Endothelial cell of umbilical vein (primary cell): Measurements from ENCODE around the gene ELANE. TPM values are rescaled to one million over a fixed set of nuclear protein-coding genes. Genes with fewer than 3 reads are reported as not detected.

ENCODE experiments used
- BruUV-seq: library from RNA; stranded (reverse); fragments of 400-500 nt; replicated peaks from 2 replicates; lab custom pipeline; 2021; lab: Mats Ljungman, UMichigan
- CTCF ChIA-PET: fragments of 300-600, 350-600 bp; sonication (Branson Sonifier 250); formaldehyde crosslinking; loops from one replicate; lab custom pipeline; 2021; ENCODE audit warnings: antibody characterized with exemption, inconsistent platforms; lab: Charles Lee
- POLR2A ChIA-PET: fragments of 300-600, 350-600 bp; sonication (Branson Sonifier 250); formaldehyde crosslinking; loops from one replicate; lab custom pipeline; 2021; ENCODE audit warnings: antibody characterized with exemption, inconsistent platforms; lab: Charles Lee
- DNase-seq: peaks from one replicate; pipeline ENCODE4 v3.0.0-alpha.2; 2011; ENCODE audit warnings: low read depth, low spot score
- FAIRE-seq: peaks from 2 replicates; lab custom pipeline; 2011; peaks lifted over from hg19 to GRCh38; lab: Jason Lieb, UNC
- H2AFZ ChIP-seq: 2 replicates; pipeline ENCODE4 v1.6.0; 2012; ENCODE audit warnings: low read depth, low read length, control low read depth, inconsistent platforms
- H3K27ac ChIP-seq: 2 replicates; pipeline ENCODE4 v1.5.1; 2011; ENCODE audit warnings: low read depth, mild to moderate bottlenecking, control low read depth, low read length, moderate library complexity; ENCODE audit not compliant: insufficient read depth
- H3K27me3 ChIP-seq, 2 experiments: 2 replicates each; pipeline versions ENCODE4 v1.6.0 to v1.6.1; 2011; ENCODE audit warnings: low read length in 2 of 2, mixed read lengths in 1 of 2; ENCODE audit not compliant: control insufficient read depth in 2 of 2, insufficient read depth in 2 of 2
- H3K36me3 ChIP-seq, 2 experiments: 2 replicates in 1 of 2; 3 replicates in 1 of 2; pipeline ENCODE4 v1.5.1; 2011; ENCODE audit warnings: low read length in 2 of 2, mild to moderate bottlenecking in 1 of 2, moderate library complexity in 1 of 2; ENCODE audit not compliant: control insufficient read depth in 2 of 2, insufficient read depth in 2 of 2; ENCODE audit errors: extremely low read depth in 1 of 2
- H3K4me1 ChIP-seq: 3 replicates; pipeline ENCODE4 v1.5.1; 2011; ENCODE audit warnings: mild to moderate bottlenecking, low read length; ENCODE audit not compliant: control insufficient read depth, insufficient read depth; ENCODE audit errors: extremely low read depth
- H3K4me2 ChIP-seq: 2 replicates; pipeline ENCODE4 v1.6.1; 2011; ENCODE audit warnings: low read length, control low read depth, mixed read lengths; ENCODE audit not compliant: insufficient read depth
- H3K4me3 ChIP-seq, 3 experiments: fragments of 200-600 bp in 1 of 3; sonication (generic), shearing (Covaris generic) in 1 of 3; replicated peaks in 1 of 3; 2 replicates each; pipeline ENCODE4 v1.5.1; 2011 to 2016; ENCODE audit warnings: control low read depth in 3 of 3, low read length in 3 of 3, mild to moderate bottlenecking in 2 of 3, inconsistent platforms in 1 of 3, low read depth in 1 of 3, moderate library complexity in 1 of 3; ENCODE audit not compliant: insufficient read depth in 1 of 3
- H3K79me2 ChIP-seq: 2 replicates; pipeline ENCODE4 v1.6.0; 2012; ENCODE audit warnings: low read length, inconsistent platforms; ENCODE audit not compliant: control insufficient read depth, insufficient read depth
- H3K9ac ChIP-seq: replicated peaks from 2 replicates; pipeline ENCODE3; 2011; ENCODE audit warnings: low read length, control low read depth; ENCODE audit not compliant: insufficient read depth; ENCODE audit errors: extremely low read depth
- H3K9me1 ChIP-seq: replicated peaks from 3 replicates; pipeline ENCODE4 v1.6.0; 2011; ENCODE audit warnings: mild to moderate bottlenecking, low read length; ENCODE audit not compliant: control insufficient read depth, insufficient read depth; ENCODE audit errors: extremely low read depth
- H3K9me3 ChIP-seq: replicated peaks from 2 replicates; pipeline ENCODE4 v1.5.1; 2012; ENCODE audit warnings: low read length, inconsistent platforms; ENCODE audit not compliant: control insufficient read depth, insufficient read depth
- H4K20me1 ChIP-seq: replicated peaks from 2 replicates; pipeline ENCODE3; 2011; ENCODE audit warnings: mild to moderate bottlenecking, low read length; ENCODE audit not compliant: control insufficient read depth, insufficient read depth; ENCODE audit errors: extremely low read depth
- EZH2 ChIP-seq: IDR thresholded peaks from 2 replicates; pipeline ENCODE4 v1.6.1; 2012; ENCODE audit warnings: borderline replicate concordance, low read depth, mild to moderate bottlenecking, moderate library complexity, low read length, inconsistent platforms; ENCODE audit not compliant: severe bottlenecking
- FOS ChIP-seq: IDR thresholded peaks from 2 replicates; pipeline ENCODE4 v1.6.1; 2011; ENCODE audit warnings: mild to moderate bottlenecking, low read length, moderate library complexity, borderline replicate concordance; ENCODE audit not compliant: insufficient read depth
- JUN ChIP-seq: IDR thresholded peaks from 2 replicates; pipeline ENCODE4 v1.6.1; 2011; ENCODE audit warnings: borderline replicate concordance, low read depth; ENCODE audit not compliant: insufficient read length, insufficient read depth
- POLR2A ChIP-seq: IDR thresholded peaks from 2 replicates; pipeline ENCODE4 v1.6.1; 2012; ENCODE audit warnings: low read depth, mild to moderate bottlenecking, control low read depth, low read length
- dilution Hi-C: fragments of 300-500 bp; cut with MboI; formaldehyde crosslinking; loops from one replicate; pipeline ENCODE4 v1.15.0; 2019; ENCODE audit warnings: low sequenced_read_pairs; ENCODE audit not compliant: extremely low pct_ligation_motif_present
- intact Hi-C: fragments of 100-400 bp; cut with micrococcal nuclease; formaldehyde crosslinking; loops from one replicate; pipeline ENCODE4 v1.10.0; 2022
- polyA plus RNA-seq, 4 experiments: library from polyadenylated mRNA; depleted of rRNA in 3 of 4; stranded (reverse) in 3 of 4; unstranded in 1 of 4; fragments of >200 nt; gene quantifications; 2 replicates each; pipeline versions ENCODE4 v1.2.1 to v1.2.3, GENCODE V29; 2011 to 2012; ENCODE audit warnings: missing spikeins in 1 of 4
- total RNA-seq: library from RNA; stranded (reverse); gene quantifications from 2 replicates; pipeline ENCODE4 v1.2.3, GENCODE V29; 2021
- TF ChIP-seq, protein P1 (sequence below), 2 donors: IDR thresholded peaks; 1 replicate in 1 of 2; 2 replicates in 1 of 2; pipeline ENCODE4 v1.5.1; 2011; ENCODE audit warnings: low read length in 2 of 2, mild to moderate bottlenecking in 2 of 2, moderate library complexity in 2 of 2, control low read depth in 1 of 2, inconsistent platforms in 1 of 2, low read depth in 1 of 2; ENCODE audit not compliant: insufficient read depth in 1 of 2; ENCODE audit errors: extremely low read depth in 1 of 2
- TF ChIP-seq, protein P2 (sequence below): IDR thresholded peaks from 2 replicates; pipeline ENCODE4 v1.6.1; 2011; ENCODE audit not compliant: insufficient read depth, insufficient read length

ELANE gene
- total and polyA plus RNA-seq, 2 donors (not counting 3 experiments of a cell fraction or from before 2014, with no cell fraction given) = not detected

DNA sequence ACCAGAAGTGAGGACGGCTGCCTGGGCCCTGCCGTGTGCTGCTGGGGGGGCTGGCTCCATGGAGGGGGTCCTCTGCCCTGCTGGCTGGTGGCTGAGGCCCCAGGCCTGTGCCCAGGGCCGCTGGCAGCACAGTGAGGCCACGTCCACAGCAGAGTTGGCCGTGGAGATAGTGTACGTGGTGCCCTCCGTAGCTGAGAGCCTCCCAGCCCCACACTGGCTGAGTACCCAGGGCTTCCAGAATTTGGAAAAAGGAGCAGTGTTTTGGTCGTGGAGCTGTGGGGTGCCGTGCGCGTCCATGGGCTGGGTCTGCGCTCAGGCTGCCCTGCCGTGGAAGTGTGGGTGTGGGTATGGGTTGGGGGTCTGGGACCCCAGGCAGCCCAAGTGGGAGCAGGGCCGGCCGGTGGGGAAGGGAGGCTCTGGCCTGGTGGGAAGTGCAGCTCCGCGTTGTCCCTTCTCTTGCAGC, 49.0 kb upstream of the ELANE start:
- CTCF ChIA-PET = interaction anchor here (1.0 to 5.5 kb wide), 3 partner anchors 8 to 33 kb away, joined by 3 to 32 read pairs (median 5); no protein-coding TSS in a partner anchor
- H3K4me2 ChIP-seq = no peak overlapping the region
- FAIRE-seq = no peak
- H3K27me3 ChIP-seq = no peaks in the 10 kb centered on the region
- no TSS peak for BruUV-seq
- no peak overlapping the region for H2AFZ ChIP-seq
- POLR2A ChIA-PET = no interaction called here
- peaks cover 100% of the 10 kb centered on the region for H3K79me2 ChIP-seq
- intact Hi-C loops (no loop called here), dilution Hi-C loops (no loop called here)
- no peak overlapping the region for H3K27ac ChIP-seq
- no peak overlapping the region for H3K4me3 ChIP-seq
- H3K9ac ChIP-seq = no peak overlapping the region
- no peak for TF ChIP-seq FOS
- TF ChIP-seq EZH2 = no peak
- TF ChIP-seq, protein P1, sequence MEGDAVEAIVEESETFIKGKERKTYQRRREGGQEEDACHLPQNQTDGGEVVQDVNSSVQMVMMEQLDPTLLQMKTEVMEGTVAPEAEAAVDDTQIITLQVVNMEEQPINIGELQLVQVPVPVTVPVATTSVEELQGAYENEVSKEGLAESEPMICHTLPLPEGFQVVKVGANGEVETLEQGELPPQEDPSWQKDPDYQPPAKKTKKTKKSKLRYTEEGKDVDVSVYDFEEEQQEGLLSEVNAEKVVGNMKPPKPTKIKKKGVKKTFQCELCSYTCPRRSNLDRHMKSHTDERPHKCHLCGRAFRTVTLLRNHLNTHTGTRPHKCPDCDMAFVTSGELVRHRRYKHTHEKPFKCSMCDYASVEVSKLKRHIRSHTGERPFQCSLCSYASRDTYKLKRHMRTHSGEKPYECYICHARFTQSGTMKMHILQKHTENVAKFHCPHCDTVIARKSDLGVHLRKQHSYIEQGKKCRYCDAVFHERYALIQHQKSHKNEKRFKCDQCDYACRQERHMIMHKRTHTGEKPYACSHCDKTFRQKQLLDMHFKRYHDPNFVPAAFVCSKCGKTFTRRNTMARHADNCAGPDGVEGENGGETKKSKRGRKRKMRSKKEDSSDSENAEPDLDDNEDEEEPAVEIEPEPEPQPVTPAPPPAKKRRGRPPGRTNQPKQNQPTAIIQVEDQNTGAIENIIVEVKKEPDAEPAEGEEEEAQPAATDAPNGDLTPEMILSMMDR (IDR thresholded peaks at IDR 0.05; ENCODE audit: extremely low read depth in 1 of 2, insufficient read depth in 1 of 2, low read depth in 1 of 2, low read length in 2 of 2) = no peak
- TF ChIP-seq POLR2A = no peak
- TF ChIP-seq, protein P2, sequence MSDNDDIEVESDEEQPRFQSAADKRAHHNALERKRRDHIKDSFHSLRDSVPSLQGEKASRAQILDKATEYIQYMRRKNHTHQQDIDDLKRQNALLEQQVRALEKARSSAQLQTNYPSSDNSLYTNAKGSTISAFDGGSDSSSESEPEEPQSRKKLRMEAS = no peak
- no peak for TF ChIP-seq JUN
- H3K9me1 ChIP-seq = no peaks in the 10 kb centered on the region
- H3K9me3 ChIP-seq = no peaks in the 10 kb centered on the region
- H3K36me3 ChIP-seq = peaks cover 55 to 64% of the 10 kb centered on the region in 2 experiments
- no peak for DNase-seq
- no peaks in the 10 kb centered on the region for H4K20me1 ChIP-seq
- peaks cover 35% of the 10 kb centered on the region for H3K4me1 ChIP-seq
